ENCODE data around the gene TSHZ1.

GRCh38 chr18:75227535-75228296 lies 17.1 kb downstream of the TSHZ1 start:
- no peak for TF ChIP-seq CTCF (IDR thresholded peaks at IDR 0.05)
- no peak for TF ChIP-seq POLR2A (IDR thresholded peaks at IDR 0.05)
- TF ChIP-seq EP300 (IDR thresholded peaks at IDR 0.05): no peak
